CD4-positive, alpha-beta T cell (primary cell): Measurements from ENCODE around the gene CDK6. TPM values are rescaled to one million over a fixed set of nuclear protein-coding genes. Genes with fewer than 3 reads are reported as not detected.

ENCODE experiments used
- ATAC-seq: fragments of 200-7000 bp; cut with Tn5 transposase; one replicate; pipeline ENCODE4 v1.10.0; 2022; ENCODE audit warnings: mild to moderate bottlenecking; ENCODE audit not compliant: poor library complexity
- CTCF ChIA-PET: fragments of 350-600 bp; sonication (Branson Sonifier 250); formaldehyde crosslinking; loops from one replicate; lab custom pipeline; 2021; ENCODE audit warnings: antibody characterized with exemption, inconsistent platforms; lab: Charles Lee
- POLR2A ChIA-PET: fragments of 350-600 bp; sonication (Branson Sonifier 250); formaldehyde crosslinking; loops from one replicate; lab custom pipeline; 2021; ENCODE audit warnings: antibody characterized with exemption, inconsistent platforms; lab: Charles Lee
- DNase-seq, 14 experiments: peaks; one replicate each; pipeline ENCODE4 v3.0.0-alpha.2; 2013 to 2020; ENCODE audit warnings: mixed read lengths in 2 of 14
- H3K27ac ChIP-seq, 2 donors: one replicate each; pipeline versions ENCODE4 v1.5.1 to v1.7.0; 2013; ENCODE audit warnings: low read length in 2 of 2, low read depth in 1 of 2, mild to moderate bottlenecking in 1 of 2
- H3K27me3 ChIP-seq, 2 experiments: 1 replicate in 1 of 2; 2 replicates in 1 of 2; pipeline versions ENCODE4 v1.6.1 to v1.7.0; 2013; ENCODE audit warnings: low read length in 2 of 2, control low read depth in 1 of 2, mild to moderate bottlenecking in 1 of 2, moderate library complexity in 1 of 2; ENCODE audit not compliant: insufficient read depth in 2 of 2, control insufficient read depth in 1 of 2
- H3K36me3 ChIP-seq: one replicate; pipeline ENCODE4 v1.6.1; 2013; ENCODE audit warnings: low read length, control low read depth; ENCODE audit not compliant: insufficient read depth
- H3K4me1 ChIP-seq: one replicate; pipeline ENCODE4 v1.6.1; 2013; ENCODE audit warnings: low read length, control low read depth; ENCODE audit not compliant: insufficient read depth
- H3K4me3 ChIP-seq: one replicate; pipeline ENCODE4 v1.5.1; 2013; ENCODE audit warnings: mild to moderate bottlenecking, low read length, moderate library complexity
- H3K9me3 ChIP-seq, 2 experiments: 1 replicate in 1 of 2; 2 replicates in 1 of 2; pipeline versions ENCODE4 v1.6.1 to v1.7.0; 2013; ENCODE audit warnings: low read length in 2 of 2, mild to moderate bottlenecking in 2 of 2, control low read depth in 1 of 2, moderate library complexity in 1 of 2; ENCODE audit not compliant: control insufficient read depth in 1 of 2, insufficient read depth in 1 of 2
- H3K27ac Mint-ChIP-seq: one replicate; pipeline ENCODE4 v1.8.0; 2020; ENCODE audit warnings: mixed read lengths
- H3K27me3 Mint-ChIP-seq: one replicate; pipeline ENCODE4 v1.8.0; 2021; ENCODE audit warnings: mixed read lengths
- H3K36me3 Mint-ChIP-seq: one replicate; pipeline ENCODE4 v1.8.0; 2021; ENCODE audit warnings: low read depth, mixed read lengths
- H3K4me1 Mint-ChIP-seq: one replicate; pipeline ENCODE4 v1.8.0; 2021; ENCODE audit warnings: low read depth, mixed read lengths
- H3K4me3 Mint-ChIP-seq: one replicate; pipeline ENCODE4 v1.8.0; 2020; ENCODE audit warnings: mild to moderate bottlenecking, mixed read lengths
- H3K9me3 Mint-ChIP-seq: one replicate; pipeline ENCODE4 v1.8.0; 2020; ENCODE audit warnings: mixed read lengths
- intact Hi-C, 2 experiments: fragments of 100-400 bp; cut with DNase I in 1 of 2; cut with micrococcal nuclease in 1 of 2; formaldehyde crosslinking; loops; one replicate each; pipeline versions ENCODE4 v1.15.1 to v1.9.0; 2023 to 2025; cut with DNase I, micrococcal nuclease
- total RNA-seq, 174 experiments: library from RNA in 2 of 174; stranded (reverse) in 2 of 174; gene quantifications; one replicate each; pipeline ENCODE4 v1.2.3 and lab custom pipeline; 2021 to 2026
- TF ChIP-seq, protein P1 (sequence below): fragments of 200-600 bp; IDR thresholded peaks from one replicate; pipeline ENCODE4 v1.8.0; 2022; ENCODE audit warnings: antibody characterized with exemption, mild to moderate bottlenecking

Gene CDK6
- total RNA-seq, 2 experiments from 2014 or later, result 13.0 to 13.7 TPM

DNA sequence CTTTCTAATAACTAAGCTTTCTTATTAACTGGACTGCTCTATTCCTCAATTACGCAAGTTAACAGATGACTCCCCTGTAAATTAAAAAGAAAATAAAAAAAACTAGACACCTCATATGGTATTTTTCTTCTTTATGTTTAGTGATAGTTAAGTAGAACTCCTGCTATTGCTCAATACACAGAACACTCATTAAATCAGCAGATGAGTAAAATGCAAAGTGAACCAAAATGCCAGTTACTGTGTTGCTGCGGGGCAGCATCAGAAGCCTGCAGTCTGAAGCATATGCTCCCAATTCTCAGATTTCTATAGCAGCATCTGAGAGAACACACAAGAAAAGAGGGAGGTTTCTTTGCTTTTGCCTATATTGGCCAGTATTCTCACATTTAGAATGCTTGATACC lies 28.4 kb downstream of the CDK6 start:
- H3K27ac Mint-ChIP-seq, result no peak overlapping the region
- ATAC-seq, result no peak
- H3K36me3 Mint-ChIP-seq, result no peaks in the 10 kb centered on the region
- H3K9me3 ChIP-seq, result no peaks in the 10 kb centered on the region
- TF ChIP-seq, protein P1, sequence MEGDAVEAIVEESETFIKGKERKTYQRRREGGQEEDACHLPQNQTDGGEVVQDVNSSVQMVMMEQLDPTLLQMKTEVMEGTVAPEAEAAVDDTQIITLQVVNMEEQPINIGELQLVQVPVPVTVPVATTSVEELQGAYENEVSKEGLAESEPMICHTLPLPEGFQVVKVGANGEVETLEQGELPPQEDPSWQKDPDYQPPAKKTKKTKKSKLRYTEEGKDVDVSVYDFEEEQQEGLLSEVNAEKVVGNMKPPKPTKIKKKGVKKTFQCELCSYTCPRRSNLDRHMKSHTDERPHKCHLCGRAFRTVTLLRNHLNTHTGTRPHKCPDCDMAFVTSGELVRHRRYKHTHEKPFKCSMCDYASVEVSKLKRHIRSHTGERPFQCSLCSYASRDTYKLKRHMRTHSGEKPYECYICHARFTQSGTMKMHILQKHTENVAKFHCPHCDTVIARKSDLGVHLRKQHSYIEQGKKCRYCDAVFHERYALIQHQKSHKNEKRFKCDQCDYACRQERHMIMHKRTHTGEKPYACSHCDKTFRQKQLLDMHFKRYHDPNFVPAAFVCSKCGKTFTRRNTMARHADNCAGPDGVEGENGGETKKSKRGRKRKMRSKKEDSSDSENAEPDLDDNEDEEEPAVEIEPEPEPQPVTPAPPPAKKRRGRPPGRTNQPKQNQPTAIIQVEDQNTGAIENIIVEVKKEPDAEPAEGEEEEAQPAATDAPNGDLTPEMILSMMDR, result no peak
- H3K36me3 ChIP-seq, result no peaks in the 10 kb centered on the region
- no peaks in the 10 kb centered on the region for H3K27me3 Mint-ChIP-seq
- H3K27me3 ChIP-seq, result no peaks in the 10 kb centered on the region
- no peak overlapping the region for H3K4me3 ChIP-seq
- ChIA-PET POLR2A (no interaction called here), CTCF (no interaction called here)
- peaks cover 25% of the 10 kb centered on the region for H3K4me1 Mint-ChIP-seq
- intact Hi-C loops, result no loop called here
- H3K4me1 ChIP-seq, result peaks cover 5% of the 10 kb centered on the region
- no peak overlapping the region for H3K4me3 Mint-ChIP-seq
- DNase-seq, result no peak
- H3K9me3 Mint-ChIP-seq, result no peaks in the 10 kb centered on the region
- no peak overlapping the region for H3K27ac ChIP-seq

DNA sequence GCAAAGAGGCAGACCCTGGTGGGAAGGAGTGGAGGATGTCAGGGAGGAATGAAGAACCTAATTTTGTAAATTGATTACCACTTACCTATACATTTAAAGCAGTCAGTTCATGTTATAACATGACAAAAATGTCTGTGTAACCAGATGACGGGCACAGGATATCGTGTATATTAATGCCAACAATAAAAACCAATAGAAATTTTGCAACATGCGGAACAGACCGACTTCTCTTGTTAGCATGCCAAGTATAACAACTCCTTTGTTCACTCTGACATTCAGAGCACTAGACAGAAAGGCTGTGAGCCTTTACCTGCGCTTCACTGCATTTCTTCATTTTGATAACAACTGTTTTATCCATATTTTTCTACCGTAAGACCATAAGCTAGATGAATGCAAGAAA lies 29.9 kb downstream of the CDK6 start:
- peaks cover 5% of the 10 kb centered on the region for H3K4me1 ChIP-seq
- no peaks in the 10 kb centered on the region for H3K27me3 ChIP-seq
- Mint-ChIP-seq H3K4me3 (no peak overlapping the region), H3K36me3 (no peaks in the 10 kb centered on the region), H3K4me1 (peaks cover 19% of the 10 kb centered on the region), H3K27me3 (no peaks in the 10 kb centered on the region), H3K27ac (no peak overlapping the region), H3K9me3 (no peaks in the 10 kb centered on the region)
- ChIA-PET CTCF (no interaction called here), POLR2A (no interaction called here)
- no peak for ATAC-seq
- DNase-seq, result no peak
- intact Hi-C loops, result no loop called here
- H3K9me3 ChIP-seq, result no peaks in the 10 kb centered on the region
- TF ChIP-seq, protein P1, result no peak
- H3K4me3 ChIP-seq, result no peak overlapping the region
- H3K27ac ChIP-seq, result no peak overlapping the region
- H3K36me3 ChIP-seq, result no peaks in the 10 kb centered on the region

DNA sequence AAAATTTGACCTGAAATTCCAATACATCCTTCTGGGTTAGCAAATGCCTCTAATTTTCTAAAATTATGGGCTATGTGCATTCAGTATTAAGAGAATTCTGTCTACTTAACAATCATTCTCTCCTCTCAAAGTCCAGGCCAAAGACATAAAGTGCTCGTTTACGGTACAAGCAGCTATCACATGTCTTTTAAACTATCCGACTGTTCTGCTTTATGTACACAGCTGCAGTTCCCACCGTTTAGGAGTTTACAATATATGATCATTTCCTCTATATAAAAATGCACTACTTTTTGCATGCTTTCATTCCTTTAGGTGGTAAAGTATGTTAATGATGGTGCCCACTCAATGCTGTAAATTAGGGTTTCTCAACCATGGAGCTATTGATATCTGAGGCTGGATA lies 34.0 kb downstream of the CDK6 start:
- CTCF ChIA-PET, result interaction anchor here (1.4 to 1.9 kb wide), 2 partner anchors 19 to 30 kb away, joined by 3 to 7 read pairs; no protein-coding TSS in a partner anchor
- no peaks in the 10 kb centered on the region for H3K36me3 Mint-ChIP-seq
- POLR2A ChIA-PET, result no interaction called here
- H3K9me3 Mint-ChIP-seq, result no peaks in the 10 kb centered on the region
- no peaks in the 10 kb centered on the region for H3K4me1 Mint-ChIP-seq
- no peak overlapping the region for H3K27ac ChIP-seq
- no peak overlapping the region for H3K4me3 ChIP-seq
- no peaks in the 10 kb centered on the region for H3K27me3 ChIP-seq
- TF ChIP-seq, protein P1, result no peak
- DNase-seq, result no peak
- intact Hi-C loops, result no loop called here
- H3K27ac Mint-ChIP-seq, result no peak overlapping the region
- ATAC-seq, result no peak
- H3K9me3 ChIP-seq, result no peaks in the 10 kb centered on the region
- H3K4me3 Mint-ChIP-seq, result no peak overlapping the region
- peaks cover 6% of the 10 kb centered on the region for H3K4me1 ChIP-seq
- H3K36me3 ChIP-seq, result no peaks in the 10 kb centered on the region
- no peaks in the 10 kb centered on the region for H3K27me3 Mint-ChIP-seq
